ENCODE data around the gene CCDC83.

- TF ChIP-seq CTCF (IDR thresholded peaks at IDR 0.05) (no peak), POLR2A (IDR thresholded peaks at IDR 0.05) (no peak), EP300 (IDR thresholded peaks at IDR 0.05) (no peak)
Measured at GRCh38 chr11:85884581-85885021, 29.4 kb downstream of the CCDC83 start.
